ENCODE data around the gene UAP1L1. TPM values are rescaled to one million over a fixed set of nuclear protein-coding genes. Genes with fewer than 3 reads are reported as not detected.
A peak's percentile ranks its signal among the peaks of the same experiment; 100 is the strongest.

UAP1L1 gene
- total and polyA plus RNA-seq, 2 experiments from 2014 or later = 2.5 to 8.1 TPM

GRCh38 chr9:137085920-137086530 is 8.7 kb downstream of the UAP1L1 start:
- H3K9me2 ChIP-seq (ENCODE audit: insufficient read depth) = no peaks in the 10 kb centered on the region
- H3K4me3 Mint-ChIP-seq = peak overlapping the region; percentile 90

More at GRCh38 chr9:137085920-137086530, 8.7 kb downstream of the UAP1L1 start:
- Histone ChIP-seq H3K4me3 (peak overlapping the region; percentile 93), H3K4me2 (peak overlapping the region; percentile 92), H2AFZ (peak overlapping the region; percentile 59), H3K36me3 (ENCODE audit: insufficient read depth) (no peaks in the 10 kb centered on the region), H4K20me1 (replicated peaks; ENCODE audit: insufficient read depth) (no peaks in the 10 kb centered on the region), H3K27ac (ENCODE audit: low read depth) (no peak overlapping the region), H3K27me3 (ENCODE audit: insufficient read depth) (peaks cover 5% of the 10 kb centered on the region; the same call in 1 of the 2 replicates), H3K4me1 (ENCODE audit: insufficient read depth) (peaks cover 9% of the 10 kb centered on the region), H3F3A (replicated peaks; ENCODE audit: low read depth) (peaks cover 20% of the 10 kb centered on the region), H3K79me2 (replicated peaks; ENCODE audit: insufficient read depth) (no peaks in the 10 kb centered on the region; the same call in 1 of the 2 replicates)
- no peak overlapping the region; the same call in 1 of the 2 replicates for H3K27ac Mint-ChIP-seq
- peaks cover 8% of the 10 kb centered on the region; the same call in 1 of the 3 replicates for H3K36me3 Mint-ChIP-seq (ENCODE audit: low read depth)
- ATAC-seq (peak; percentile 46), DNase-seq (ENCODE audit: low spot score) (peak; percentile 46)
- H3K9me3 Mint-ChIP-seq = peaks cover 4% of the 10 kb centered on the region; the same call in 1 of the 3 replicates
- TF ChIP-seq JUNB (IDR thresholded peaks at IDR 0.05; ENCODE audit: unreplicated experiment) = no peak
- no peak for TF ChIP-seq EZH2phosphoT487 (IDR thresholded peaks at IDR 0.05; ENCODE audit: unreplicated experiment)
- no peak for TF ChIP-seq ZNF462 (CRISPR knock-in tag; IDR thresholded peaks at IDR 0.05)
- TF ChIP-seq ETS1 (IDR thresholded peaks at IDR 0.05) = no peak
- TF ChIP-seq EZH2 (IDR thresholded peaks at IDR 0.05; ENCODE audit: low read depth, unreplicated experiment) = no peak
- TF ChIP-seq NANOG (IDR thresholded peaks at IDR 0.05; ENCODE audit: borderline replicate concordance) = no peak
- TF ChIP-seq, protein P1, sequence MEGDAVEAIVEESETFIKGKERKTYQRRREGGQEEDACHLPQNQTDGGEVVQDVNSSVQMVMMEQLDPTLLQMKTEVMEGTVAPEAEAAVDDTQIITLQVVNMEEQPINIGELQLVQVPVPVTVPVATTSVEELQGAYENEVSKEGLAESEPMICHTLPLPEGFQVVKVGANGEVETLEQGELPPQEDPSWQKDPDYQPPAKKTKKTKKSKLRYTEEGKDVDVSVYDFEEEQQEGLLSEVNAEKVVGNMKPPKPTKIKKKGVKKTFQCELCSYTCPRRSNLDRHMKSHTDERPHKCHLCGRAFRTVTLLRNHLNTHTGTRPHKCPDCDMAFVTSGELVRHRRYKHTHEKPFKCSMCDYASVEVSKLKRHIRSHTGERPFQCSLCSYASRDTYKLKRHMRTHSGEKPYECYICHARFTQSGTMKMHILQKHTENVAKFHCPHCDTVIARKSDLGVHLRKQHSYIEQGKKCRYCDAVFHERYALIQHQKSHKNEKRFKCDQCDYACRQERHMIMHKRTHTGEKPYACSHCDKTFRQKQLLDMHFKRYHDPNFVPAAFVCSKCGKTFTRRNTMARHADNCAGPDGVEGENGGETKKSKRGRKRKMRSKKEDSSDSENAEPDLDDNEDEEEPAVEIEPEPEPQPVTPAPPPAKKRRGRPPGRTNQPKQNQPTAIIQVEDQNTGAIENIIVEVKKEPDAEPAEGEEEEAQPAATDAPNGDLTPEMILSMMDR (conservative IDR thresholded peaks at IDR 0.05; ENCODE audit: low read depth in 2 of 2) = no peak
- no peak for TF ChIP-seq ZNF114 (CRISPR knock-in tag; IDR thresholded peaks at IDR 0.05)
- no peak for TF ChIP-seq CREB1 (CRISPR knock-in tag; IDR thresholded peaks at IDR 0.05; ENCODE audit: low read depth)
- no peak for TF ChIP-seq REST (IDR thresholded peaks at IDR 0.05; ENCODE audit: unreplicated experiment)
- peaks cover 15% of the 10 kb centered on the region for H3K4me1 Mint-ChIP-seq
- peaks cover 26% of the 10 kb centered on the region for H3K27me3 Mint-ChIP-seq (ENCODE audit: insufficient read depth, low read depth, poor library complexity)

Measured in GM23338 (cell line).